Inflammatory macrophage treated with lipopolysaccharide for 4 hours (primary cell): ENCODE results near the gene HOXB6.

Source experiments
- DNase-seq: peaks from one replicate; pipeline ENCODE4 v3.0.0-alpha.2; 2020

The HOXB6 gene

DNA sequence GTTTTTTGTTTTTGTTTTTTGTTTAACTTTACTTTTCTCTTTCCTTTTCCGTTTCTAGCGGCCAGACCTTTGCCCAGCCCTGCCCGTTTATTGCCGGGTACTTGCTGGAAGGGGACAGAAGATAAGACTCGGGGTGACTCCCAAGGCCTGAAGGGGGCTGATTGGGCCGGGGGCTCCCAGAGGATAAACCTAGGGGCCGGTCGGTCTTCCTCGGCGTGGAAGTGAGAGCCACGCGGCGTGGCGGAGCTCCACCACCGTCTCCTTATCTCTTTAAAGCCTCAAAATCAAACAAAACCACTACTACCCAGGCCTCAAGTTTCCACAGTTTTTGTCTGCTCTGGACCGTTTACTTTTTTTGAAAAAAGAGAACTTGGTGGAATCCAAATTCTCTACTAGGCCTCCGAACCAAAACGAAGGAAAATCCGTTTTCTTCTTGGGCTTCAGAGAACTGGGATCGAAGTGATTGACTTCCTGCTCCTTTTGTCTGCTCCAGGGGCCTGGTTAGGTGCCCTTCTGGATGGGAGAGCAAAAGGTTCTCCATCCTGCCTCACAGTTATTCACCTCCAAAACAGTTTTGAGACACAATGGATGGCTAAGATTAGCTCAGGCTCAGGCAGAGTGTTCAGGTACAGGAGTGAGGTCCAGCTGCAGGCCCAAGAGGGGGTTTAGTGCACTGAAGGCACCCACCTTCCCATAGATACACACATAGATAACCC, 29.9 kb upstream of the HOXB6 start:
- no peak for DNase-seq

DNA sequence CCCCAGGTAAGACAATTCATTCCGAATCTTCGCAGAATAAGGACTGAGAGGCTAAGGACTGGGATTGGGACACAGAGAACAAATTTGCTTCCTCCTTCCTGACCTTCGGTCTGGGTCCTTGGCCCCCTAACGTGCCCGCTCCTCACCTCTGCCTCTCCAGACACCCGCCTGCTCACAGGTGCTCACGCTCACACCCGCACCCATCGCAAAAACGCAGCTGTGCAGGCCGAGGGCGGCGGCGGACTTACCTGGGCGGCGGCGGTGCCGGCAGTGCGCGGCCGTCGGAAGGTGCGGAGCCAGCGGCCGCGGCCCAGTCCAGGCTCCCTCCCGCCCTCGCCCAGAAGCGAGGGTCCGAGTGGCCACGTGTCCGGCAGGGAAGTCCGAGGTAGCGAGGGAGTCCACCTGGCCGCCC, 28.5 kb upstream of the HOXB6 start:
- DNase-seq, result no peak

DNA sequence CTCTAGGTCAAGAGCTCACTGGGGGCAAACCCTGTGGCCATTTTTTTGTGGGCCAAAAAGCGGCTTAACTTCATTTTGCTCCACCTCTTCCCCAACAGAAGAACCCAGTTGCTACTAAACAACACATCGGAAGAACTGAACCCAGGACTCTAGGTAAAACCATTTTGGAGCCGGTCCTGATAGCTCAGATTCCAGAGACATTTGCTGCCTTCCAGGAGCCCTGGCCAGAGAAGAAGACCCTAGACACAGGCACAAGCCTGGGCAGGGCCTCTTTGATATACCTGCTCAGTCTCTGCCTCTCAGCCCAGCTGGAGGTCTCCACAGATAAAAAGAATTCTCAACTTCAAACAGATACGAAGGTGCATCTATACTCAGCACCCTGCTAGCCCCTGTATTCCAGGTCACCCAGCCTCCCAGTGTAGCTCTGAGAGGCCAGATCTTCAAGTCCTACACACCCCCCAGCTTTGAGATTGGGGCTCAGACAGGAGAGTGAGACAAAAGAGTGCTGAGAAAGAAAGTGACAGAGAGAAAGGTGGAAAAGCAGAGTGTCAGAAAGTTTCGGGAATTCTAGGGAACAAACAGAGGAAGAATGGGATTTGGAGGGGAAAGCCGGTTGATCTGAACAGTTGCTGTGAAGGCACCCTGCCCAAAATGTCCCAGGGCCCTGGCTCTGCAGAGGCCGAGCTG, 27.9 kb upstream of the HOXB6 start:
- no peak for DNase-seq

DNA sequence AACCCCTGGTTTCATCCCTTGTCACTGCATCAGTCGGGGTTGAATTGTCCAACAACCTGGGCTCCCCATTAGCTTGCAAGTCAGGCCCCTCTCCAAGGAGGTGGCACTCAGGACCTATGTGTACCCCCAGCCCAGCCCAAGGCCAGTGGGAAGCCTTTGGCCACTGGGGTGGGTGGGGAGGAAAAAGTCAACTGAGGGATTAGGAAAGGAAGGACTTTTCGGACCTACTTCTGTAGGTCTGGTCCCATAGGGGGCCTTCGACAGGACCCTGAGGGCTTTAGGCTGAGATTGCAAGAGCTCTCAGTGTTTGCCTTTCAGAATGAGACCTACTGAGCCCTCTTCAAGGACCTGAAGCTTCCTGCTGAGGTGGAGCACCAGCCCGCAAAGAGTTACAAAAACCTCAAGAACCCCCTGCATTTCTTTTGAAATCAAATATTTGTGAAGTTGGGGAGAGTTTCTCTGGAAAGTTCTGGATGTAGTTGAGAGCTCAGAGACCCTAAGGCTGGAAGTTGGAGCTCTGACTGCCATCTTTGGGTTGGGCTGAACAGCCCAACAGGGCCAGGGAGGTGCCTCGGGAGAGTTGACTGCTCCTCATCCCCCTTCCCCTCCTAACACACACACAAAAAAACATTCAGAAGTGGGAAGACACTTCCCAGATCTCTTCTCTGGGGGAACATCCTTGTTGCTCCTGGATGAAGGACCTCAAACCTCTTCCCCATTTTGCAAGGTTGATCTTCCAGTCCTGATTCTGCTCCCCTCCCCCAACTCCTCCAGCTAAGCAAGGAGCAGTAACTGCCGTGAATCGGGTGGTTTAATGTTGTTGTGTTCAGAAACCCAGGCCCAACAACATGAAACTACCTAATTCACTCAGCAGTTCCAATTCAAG, 27.1 kb upstream of the HOXB6 start:
- DNase-seq, result no peak

DNA sequence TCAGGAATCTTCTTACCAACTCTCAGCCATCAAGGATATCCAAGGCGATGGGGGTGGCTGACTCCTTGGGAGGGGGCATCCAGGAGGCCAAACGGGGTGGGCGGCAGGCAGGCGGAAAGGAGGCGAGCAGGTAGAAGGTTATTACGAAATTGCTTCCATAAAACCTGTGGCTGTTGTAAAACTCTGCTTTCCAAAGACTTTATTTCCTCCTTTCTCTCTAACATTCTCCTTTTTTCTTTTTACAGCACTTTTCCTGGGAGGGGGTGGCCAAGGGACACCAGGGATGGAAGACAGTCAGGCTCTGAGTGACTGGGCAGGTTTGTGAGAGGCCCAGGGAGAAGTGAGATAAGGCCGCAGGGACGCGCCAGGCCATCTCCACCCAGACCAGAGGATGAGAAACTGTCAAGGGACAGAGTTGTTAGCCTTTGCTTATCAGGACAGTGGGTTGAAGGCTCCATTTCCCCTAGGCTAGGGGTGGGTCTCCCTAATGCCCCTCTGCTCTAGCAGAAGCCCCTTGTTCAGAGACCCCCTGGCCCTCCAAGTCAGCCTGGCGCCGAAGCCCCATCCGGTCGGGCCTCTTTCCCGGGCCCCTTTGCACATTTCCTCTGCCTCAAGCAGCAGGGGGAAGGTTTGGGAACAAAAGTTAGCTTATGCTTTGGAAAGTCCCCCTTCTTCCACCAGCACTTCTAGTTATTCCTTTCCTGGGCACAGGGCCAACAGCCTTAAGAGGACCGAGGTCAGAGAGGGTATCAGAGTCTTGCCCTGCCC, 26.3 kb upstream of the HOXB6 start:
- DNase-seq, result no peak

DNA sequence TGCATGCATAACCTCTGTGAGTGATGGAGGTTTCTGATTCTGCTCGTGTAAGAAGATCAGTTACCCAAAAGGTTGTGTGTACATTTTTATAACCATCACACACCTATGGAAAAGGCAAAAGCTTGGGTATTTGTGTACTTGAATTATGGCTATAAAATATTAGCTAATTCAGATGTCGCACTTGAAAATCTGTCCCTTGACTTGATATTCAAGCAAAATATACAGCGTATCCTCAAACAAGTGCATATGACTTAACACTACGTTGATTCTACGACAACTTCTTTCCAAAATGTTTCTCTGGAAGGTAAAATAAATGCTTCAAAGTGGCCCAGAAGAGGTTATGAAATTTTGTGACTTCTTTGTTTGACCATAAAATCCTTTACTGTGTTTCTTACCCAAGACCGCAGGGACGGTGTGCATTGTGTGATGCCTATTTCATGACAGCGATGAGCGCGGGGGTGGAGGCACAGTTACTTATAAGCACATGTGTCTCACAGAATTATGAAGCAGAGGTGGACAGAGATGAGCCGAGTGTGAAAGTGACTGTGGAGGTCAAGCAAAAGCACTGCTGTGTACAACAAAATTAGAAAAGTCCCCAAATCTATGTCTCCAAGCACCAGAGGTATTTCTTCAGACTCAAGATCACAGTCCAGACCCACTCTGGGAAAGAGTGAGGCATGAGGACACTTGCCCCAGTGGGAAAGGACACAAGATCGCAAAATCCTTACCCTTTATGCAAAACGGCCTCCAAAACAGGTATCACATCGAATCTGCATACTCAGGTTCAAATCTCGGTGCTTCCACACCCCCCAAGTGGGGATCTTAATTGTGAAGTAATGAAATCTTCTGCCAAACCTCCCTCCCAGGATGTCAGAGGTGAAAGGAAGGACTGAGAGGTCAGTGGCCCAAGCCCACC, 25.5 kb upstream of the HOXB6 start:
- no peak for DNase-seq

DNA sequence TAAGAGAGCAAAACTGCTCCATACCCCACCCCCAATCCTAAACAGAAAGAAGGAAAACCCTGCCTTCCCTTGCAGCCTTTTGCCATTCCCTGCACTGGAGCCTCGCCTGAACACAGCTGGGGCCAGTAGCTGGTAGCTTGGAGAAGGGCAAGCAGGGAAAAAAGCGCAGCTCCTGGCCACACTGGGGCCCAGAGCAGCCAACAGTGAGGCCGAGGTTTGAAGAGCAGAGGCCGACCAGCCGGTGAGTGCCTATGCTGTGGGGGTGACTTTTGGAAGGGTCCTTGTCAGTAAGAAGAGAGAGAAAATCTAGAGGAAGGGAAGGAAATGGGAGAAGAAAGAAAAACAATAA, 24.6 kb upstream of the HOXB6 start:
- no peak for DNase-seq

DNA sequence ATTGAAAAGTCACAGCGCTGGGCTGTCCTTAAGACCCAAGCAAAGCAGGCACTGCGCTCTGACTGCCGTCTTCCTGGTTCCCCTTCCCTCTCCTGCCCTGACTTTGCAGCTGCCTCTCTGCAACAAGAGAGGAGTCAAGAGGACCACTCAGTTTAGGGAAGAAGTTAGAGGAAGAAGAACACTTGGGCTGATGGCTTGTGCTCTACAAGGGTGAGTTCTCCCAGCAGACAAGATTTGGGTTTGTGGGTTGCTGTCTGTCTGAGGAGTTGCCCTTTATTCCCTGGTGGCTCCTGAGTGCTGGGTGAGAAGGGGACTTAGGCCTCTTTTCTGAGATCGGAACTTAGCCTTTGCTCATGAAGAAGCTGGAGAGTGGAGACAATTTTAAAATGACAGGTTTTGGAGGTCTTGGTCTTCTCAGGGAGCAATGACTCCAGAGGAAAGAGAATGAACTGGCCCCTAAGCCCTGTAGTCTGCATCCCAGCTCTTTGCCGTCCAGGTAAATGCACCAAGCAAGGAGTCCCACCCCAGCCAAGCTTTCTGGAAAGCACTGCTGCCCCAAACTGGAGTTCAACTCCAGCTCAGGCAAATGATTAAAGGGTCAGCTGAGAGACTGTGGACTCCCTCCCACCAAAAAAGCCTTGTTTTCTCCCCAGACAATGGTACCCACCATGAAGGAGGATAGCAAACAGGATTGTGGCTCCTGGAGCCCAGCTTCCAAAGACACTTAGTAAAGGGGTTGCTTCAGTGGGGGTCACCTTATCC, 24.0 kb upstream of the HOXB6 start:
- no peak for DNase-seq

DNA sequence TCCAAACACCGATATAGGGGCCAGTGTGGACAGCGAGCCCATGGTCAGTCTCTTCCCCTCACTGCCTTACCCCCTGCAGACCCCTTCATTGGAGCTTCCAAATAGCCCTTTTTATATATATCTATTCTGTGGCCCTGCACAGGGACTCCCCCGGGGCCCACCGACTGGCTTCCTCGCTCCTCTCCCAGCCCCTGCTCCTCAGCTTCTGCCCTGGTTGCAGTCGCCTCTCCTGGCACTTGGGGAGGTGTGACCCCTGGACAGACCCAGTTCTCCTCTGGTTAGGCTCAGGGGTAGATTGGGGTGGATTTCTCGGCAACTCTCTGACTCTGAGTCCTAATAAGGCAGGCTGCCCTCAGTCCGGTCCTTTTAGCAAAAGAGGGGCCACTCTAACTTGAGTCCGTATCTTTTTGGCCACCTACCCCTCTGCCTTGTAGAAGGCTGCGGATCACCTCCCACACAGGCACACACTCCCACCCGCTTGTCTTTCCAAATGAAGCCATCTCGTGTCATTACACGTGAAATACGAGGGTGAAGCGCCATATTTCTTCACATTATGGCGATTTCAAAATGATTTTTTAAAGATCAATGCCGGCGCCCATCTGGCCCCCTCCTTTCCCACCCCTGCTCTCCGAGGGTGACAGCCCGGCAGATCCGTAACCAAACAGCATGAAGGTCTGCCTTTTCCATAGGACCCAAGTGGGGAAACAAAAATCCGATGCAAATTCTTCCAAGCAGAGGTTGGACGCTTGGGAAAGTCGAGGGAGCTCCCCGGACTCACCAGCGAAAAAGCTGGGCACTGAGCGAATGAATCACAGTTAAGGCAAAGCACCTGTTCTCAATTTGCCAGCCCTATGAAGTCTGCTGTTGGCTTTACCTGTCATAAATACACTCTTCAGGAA, 23.1 kb upstream of the HOXB6 start:
- no peak for DNase-seq

DNA sequence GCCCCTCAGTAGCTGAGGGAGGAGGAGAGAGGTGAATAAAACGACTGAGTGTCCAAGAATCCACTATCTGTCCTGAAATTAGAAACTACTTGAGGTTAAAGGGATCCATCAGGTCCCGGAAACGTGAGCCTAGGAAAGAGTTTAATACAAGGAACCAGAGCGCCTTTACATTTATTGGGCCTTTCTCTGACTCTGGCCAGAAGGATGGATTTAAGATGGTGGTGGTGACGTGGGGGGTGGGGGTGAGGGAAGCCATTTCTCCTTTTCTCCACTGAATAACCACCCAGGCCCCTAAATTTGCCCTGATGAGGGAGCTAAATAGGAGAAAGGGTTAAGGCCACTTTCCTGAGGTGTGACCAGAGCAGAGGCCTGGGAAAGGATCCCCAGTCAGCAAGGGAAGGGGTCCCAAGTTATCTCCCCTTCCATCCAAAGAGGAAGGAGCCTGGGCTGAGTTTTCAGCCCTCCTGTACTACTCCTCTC, 22.4 kb upstream of the HOXB6 start:
- DNase-seq, result no peak

DNA sequence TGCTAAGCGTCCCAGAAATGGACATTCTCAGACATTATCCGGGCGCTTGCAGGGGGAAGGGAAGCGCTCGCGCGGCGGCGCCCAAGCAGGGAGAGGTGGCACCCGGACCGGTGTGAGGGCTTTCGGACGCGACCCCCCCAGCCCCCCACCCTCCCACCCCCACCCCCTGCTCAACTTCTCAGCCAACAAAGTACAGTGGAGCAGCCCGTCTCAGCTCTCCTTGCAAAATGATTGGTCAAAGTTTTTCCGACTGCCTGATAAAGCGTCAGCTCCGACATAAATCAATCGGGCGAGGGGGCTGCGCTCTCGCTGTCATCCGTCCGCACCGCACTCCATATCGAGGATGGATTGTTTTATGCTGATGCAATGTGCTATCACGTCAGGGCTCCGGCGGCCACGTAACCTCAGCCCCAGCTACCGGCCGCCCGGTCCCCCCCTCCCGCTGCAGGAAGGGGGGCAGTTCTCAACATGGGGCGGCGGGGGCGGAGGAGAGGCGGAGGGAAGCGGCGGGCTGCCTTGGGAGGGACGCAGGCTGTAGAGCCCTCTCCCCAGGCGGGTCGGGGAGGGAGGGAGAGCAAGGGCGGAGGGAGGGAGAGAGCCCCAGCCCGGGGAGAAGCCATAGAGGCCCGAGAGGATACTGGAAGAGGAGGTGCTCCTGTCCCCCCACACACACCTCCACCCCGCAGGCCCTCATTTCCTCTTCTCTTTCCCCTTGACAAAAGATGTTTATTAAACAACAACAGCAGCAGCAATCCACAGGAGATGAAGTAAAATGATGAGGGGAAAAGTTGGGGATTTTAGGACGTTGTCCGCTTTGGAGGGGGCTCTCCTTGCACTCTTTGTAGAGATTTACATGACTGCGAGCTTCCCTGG, 21.7 kb upstream of the HOXB6 start, which contains the start of gene HOXB9:
Gene HOXB9, minus strand, starts transcription at position 114 of the 873 bp plus-strand sequence. Its CDS starts 89 bp downstream, at position 25.
- DNase-seq, result no peak

DNA sequence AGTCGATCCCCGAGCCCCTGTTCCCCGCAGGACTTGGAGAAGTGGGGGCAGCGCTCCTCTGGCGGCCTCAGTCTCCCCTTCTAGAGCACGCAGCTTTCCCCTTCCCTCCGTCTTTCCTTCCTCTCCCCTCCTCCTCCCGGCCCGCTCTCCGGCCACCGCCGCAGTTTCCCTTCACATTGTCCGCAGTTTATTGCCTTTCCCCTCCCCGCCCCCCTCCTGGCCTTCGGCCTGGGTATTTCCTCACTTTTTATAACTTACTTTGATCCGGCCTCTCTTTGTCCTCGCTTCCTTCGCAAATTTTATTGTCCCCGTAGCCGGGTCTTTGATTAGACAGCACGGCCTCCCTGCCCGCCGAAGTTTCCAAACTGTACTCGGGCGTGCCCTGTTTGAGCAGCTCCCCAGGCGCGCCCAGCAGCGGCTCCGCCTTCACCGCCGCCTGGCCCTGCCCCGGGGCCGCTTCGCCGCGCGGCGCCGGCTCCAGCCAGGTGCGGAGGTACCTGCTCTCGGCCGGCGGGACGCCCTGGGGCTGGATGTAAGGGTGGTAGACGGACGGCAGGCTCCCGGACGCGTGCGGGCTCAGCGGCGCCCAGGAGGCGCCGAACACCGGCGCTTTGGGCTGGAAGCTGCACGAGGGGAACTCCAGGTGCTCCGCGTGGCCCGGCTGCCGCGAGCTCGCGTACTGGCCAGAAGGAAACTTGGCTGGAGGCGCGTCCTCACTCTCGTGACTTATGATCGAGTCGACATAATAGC, 20.9 kb upstream of the HOXB6 start:
- no peak for DNase-seq

DNA sequence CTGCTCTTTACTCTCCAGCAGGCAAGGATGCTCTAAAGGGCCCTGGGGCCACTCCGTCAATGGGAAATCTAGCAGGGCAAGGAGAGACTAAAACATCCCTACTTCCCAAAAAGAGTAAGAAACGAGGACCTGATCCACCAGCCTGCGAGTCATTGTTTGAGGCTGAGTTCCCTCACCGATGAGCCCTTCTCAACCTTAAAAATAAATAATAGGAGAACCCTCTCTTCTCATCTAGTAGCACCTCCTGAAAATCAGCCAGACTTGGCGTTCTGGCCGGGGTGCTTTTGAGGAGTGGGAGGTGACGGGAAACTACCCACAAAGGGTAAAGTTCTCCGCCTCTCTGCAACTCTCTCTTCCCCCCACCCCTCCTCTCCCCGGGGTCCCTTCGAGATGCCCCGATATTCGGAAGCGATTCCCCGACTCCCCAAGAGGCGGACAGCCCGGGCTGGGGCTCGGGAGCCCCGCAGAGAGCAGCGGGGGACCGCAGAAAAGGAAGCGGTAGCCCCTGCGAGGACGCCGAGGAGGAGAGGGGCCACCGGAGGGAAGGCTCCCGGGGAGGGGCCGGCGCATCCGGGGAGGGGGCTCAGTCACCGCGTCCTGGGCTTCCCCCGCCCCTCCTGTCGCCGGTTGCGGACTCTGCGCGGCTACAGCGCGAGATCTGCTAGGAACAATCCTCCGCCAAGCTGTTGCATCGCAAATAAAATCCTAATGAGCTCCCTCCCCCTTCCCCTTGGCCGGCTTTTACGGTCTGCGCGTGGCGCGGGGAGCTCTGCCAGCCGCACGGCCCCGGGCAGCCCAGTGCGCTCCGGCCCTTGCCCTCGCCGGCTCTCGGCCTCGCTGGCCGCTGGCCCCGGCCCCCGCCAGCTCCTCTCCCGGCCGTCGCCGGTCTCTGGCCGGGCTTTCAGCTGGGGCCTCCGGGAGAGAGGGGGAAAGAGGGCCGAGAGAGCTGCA, 20.0 kb upstream of the HOXB6 start:
- DNase-seq, result no peak

DNA sequence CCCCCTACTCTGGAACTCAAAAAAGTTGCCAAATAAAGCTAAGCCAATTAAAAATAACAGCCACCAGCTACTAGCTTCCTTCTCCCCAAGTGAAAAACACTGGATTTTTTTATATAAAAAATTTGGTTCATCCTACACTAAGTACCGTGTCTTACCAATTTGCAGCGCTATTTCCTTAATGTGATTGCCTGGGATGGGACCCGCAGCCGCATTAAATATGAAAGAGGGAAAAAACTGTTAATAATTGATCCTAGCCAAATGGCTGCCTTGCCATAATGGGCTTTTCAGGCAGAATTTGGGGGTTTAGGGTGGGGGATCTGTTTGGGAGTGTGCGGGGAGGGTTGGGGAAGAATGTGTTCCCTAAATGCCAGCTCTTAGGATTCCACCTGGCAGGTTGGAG, 19.3 kb upstream of the HOXB6 start:
- no peak for DNase-seq

DNA sequence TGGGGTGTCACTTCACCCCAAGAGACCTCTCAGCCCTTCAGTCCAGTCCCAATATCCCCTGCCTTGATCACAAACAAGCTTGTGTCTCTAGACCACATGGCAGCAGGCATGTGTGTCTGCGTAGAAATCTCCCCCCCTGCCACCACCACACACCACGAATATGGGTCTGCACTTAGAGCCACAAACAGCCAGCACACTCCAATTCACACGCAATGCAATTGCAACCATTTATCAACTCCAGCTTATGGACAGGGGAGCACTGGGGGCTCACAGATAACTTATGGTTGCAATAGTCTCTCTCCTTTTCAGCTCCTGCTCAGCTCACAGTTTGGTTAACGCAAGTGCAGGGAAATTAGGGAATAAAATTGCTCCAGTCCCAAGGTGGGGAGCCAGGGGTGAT, 18.8 kb upstream of the HOXB6 start:
- DNase-seq, result no peak

DNA sequence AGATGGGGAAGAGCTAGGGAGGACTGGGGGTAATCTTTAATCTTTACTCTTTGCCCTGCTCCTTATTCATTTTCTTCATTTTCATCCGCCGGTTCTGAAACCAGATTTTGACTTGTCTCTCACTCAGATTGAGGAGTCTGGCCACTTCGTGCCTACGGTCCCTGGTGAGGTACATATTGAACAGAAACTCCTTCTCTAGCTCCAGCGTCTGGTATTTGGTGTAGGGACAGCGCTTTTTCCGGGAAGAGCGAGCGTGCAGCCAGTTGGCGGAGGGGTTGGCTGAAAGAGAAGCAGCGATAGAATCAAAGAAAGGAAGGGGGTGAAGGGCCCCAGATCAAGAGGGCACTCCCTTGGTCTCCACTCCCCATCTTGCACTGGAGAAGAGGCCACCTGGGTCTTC, 18.1 kb upstream of the HOXB6 start:
- DNase-seq, result no peak
